ENCODE measurements around the gene MYO16. TPM values are rescaled to one million over a fixed set of nuclear protein-coding genes. Genes with fewer than 3 reads are reported as not detected.

Gene MYO16
- total and polyA plus RNA-seq, 3 experiments from 2014 or later = 0.15 to 0.38 TPM; not detected in 1

GRCh38 chr13:109126178-109126577 is 496.8 kb downstream of the MYO16 start:
- H3K9me3 Mint-ChIP-seq = peaks cover 0 to 3% (median 0%) of the 10 kb centered on the region in 5 donors
- ChIA-PET CTCF (no interaction called here), POLR2A (no interaction called here)
- no peaks in the 10 kb centered on the region for H3K9me3 ChIP-seq (ENCODE audit: low read length)
- H3K4me1 ChIP-seq (ENCODE audit: insufficient read depth, low read length) = no peaks in the 10 kb centered on the region
- no peak overlapping the region for H3K27ac ChIP-seq (ENCODE audit: low read depth, low read length)
- no peak overlapping the region for H3K27ac Mint-ChIP-seq
- no peak for DNase-seq
- H3K36me3 ChIP-seq (ENCODE audit: insufficient read depth, low read length) = no peaks in the 10 kb centered on the region
- no peaks in the 10 kb centered on the region for H3K27me3 ChIP-seq (ENCODE audit: insufficient read depth, low read length, poor library complexity, severe bottlenecking)
- no peak overlapping the region for H3K4me3 ChIP-seq (ENCODE audit: low read length)
- H3K4me1 Mint-ChIP-seq = no peaks in the 10 kb centered on the region
- H3K36me3 Mint-ChIP-seq = peaks cover 0 to 2% (median 0%) of the 10 kb centered on the region in 3 donors
- H3K4me3 Mint-ChIP-seq = no peak overlapping the region
- H3K27me3 Mint-ChIP-seq = no peaks in the 10 kb centered on the region

- CTCF ChIA-PET = no interaction called here
- Histone ChIP-seq H3K27ac (ENCODE audit: low read depth, low read length) (no peak overlapping the region), H3K27me3 (ENCODE audit: insufficient read depth, low read length, poor library complexity, severe bottlenecking) (no peaks in the 10 kb centered on the region), H3K9me3 (ENCODE audit: low read length) (no peaks in the 10 kb centered on the region), H3K4me3 (ENCODE audit: low read length) (no peak overlapping the region), H3K36me3 (ENCODE audit: insufficient read depth, low read length) (no peaks in the 10 kb centered on the region), H3K4me1 (ENCODE audit: insufficient read depth, low read length) (no peaks in the 10 kb centered on the region)
- POLR2A ChIA-PET = no interaction called here
- Mint-ChIP-seq H3K36me3 (peaks cover 0 to 2% (median 0%) of the 10 kb centered on the region in 3 donors), H3K9me3 (peaks cover 0 to 3% (median 0%) of the 10 kb centered on the region in 5 donors), H3K4me3 (no peak overlapping the region), H3K27ac (no peak overlapping the region), H3K4me1 (no peaks in the 10 kb centered on the region), H3K27me3 (peaks cover 0 to under 1% of the 10 kb centered on the region in 2 donors)
- DNase-seq = no peak
These were observed 497.7 kb downstream of the MYO16 start for GRCh38 chr13:109126891-109127641.

- H3K36me3 Mint-ChIP-seq = peaks cover 0 to 2% (median 0%) of the 10 kb centered on the region in 3 donors
- Histone ChIP-seq H3K27me3 (ENCODE audit: insufficient read depth, low read length, poor library complexity, severe bottlenecking) (no peaks in the 10 kb centered on the region), H3K36me3 (ENCODE audit: insufficient read depth, low read length) (no peaks in the 10 kb centered on the region), H3K27ac (ENCODE audit: low read depth, low read length) (no peak overlapping the region), H3K4me3 (ENCODE audit: low read length) (no peak overlapping the region), H3K4me1 (ENCODE audit: insufficient read depth, low read length) (no peaks in the 10 kb centered on the region), H3K9me3 (ENCODE audit: low read length) (no peaks in the 10 kb centered on the region)
- no peaks in the 10 kb centered on the region for H3K4me1 Mint-ChIP-seq
- H3K9me3 Mint-ChIP-seq = peaks cover 0 to 3% (median 0%) of the 10 kb centered on the region in 5 donors
- ChIA-PET CTCF (no interaction called here), POLR2A (no interaction called here)
- no peak overlapping the region for H3K27ac Mint-ChIP-seq
- H3K4me3 Mint-ChIP-seq = no peak overlapping the region
- no peak for DNase-seq
- H3K27me3 Mint-ChIP-seq = peaks cover 0 to 2% of the 10 kb centered on the region in 2 donors
These were observed 498.7 kb downstream of the MYO16 start for GRCh38 chr13:109128121-109128520.

GRCh38 chr13:109130093-109130835 is 500.9 kb downstream of the MYO16 start:
- Mint-ChIP-seq H3K4me1 (no peaks in the 10 kb centered on the region), H3K27ac (no peak overlapping the region), H3K4me3 (no peak overlapping the region), H3K27me3 (peaks cover 0 to 5% of the 10 kb centered on the region in 2 donors), H3K9me3 (peaks cover 0 to 2% (median 0%) of the 10 kb centered on the region in 5 donors), H3K36me3 (no peaks in the 10 kb centered on the region)
- no peaks in the 10 kb centered on the region for H3K4me1 ChIP-seq (ENCODE audit: insufficient read depth, low read length)
- no peaks in the 10 kb centered on the region for H3K9me3 ChIP-seq (ENCODE audit: low read length)
- no peaks in the 10 kb centered on the region for H3K36me3 ChIP-seq (ENCODE audit: insufficient read depth, low read length)
- H3K27me3 ChIP-seq (ENCODE audit: insufficient read depth, low read length, poor library complexity, severe bottlenecking) = no peaks in the 10 kb centered on the region
- CTCF ChIA-PET = no interaction called here
- no peak overlapping the region for H3K4me3 ChIP-seq (ENCODE audit: low read length)
- DNase-seq = no peak
- H3K27ac ChIP-seq (ENCODE audit: low read depth, low read length) = no peak overlapping the region
- POLR2A ChIA-PET = no interaction called here

- Mint-ChIP-seq H3K27me3 (peaks cover 0 to 7% of the 10 kb centered on the region in 2 donors), H3K4me3 (no peak overlapping the region), H3K36me3 (no peaks in the 10 kb centered on the region), H3K4me1 (no peaks in the 10 kb centered on the region), H3K27ac (no peak overlapping the region), H3K9me3 (peaks cover 0 to 2% (median 0%) of the 10 kb centered on the region in 5 donors)
- no peak for DNase-seq
- H3K4me3 ChIP-seq (ENCODE audit: low read length) = no peak overlapping the region
- CTCF ChIA-PET = no interaction called here
- no peaks in the 10 kb centered on the region for H3K4me1 ChIP-seq (ENCODE audit: insufficient read depth, low read length)
- no peaks in the 10 kb centered on the region for H3K36me3 ChIP-seq (ENCODE audit: insufficient read depth, low read length)
- no peak overlapping the region for H3K27ac ChIP-seq (ENCODE audit: low read depth, low read length)
- H3K27me3 ChIP-seq (ENCODE audit: insufficient read depth, low read length, poor library complexity, severe bottlenecking) = no peaks in the 10 kb centered on the region
- H3K9me3 ChIP-seq (ENCODE audit: low read length) = no peaks in the 10 kb centered on the region
- POLR2A ChIA-PET = no interaction called here
These were observed 502.4 kb downstream of the MYO16 start for GRCh38 chr13:109131698-109132257.

GRCh38 chr13:109135018-109135417 is 505.6 kb downstream of the MYO16 start:
- H3K27me3 ChIP-seq (ENCODE audit: insufficient read depth, low read length, poor library complexity, severe bottlenecking) = no peaks in the 10 kb centered on the region
- no peaks in the 10 kb centered on the region for H3K36me3 ChIP-seq (ENCODE audit: insufficient read depth, low read length)
- H3K9me3 ChIP-seq (ENCODE audit: low read length) = no peaks in the 10 kb centered on the region
- peaks cover 6 to 13% of the 10 kb centered on the region in 2 donors for H3K27me3 Mint-ChIP-seq
- peaks cover 0 to 6% (median 4%) of the 10 kb centered on the region in 5 donors for H3K9me3 Mint-ChIP-seq
- H3K4me3 ChIP-seq (ENCODE audit: low read length) = no peak overlapping the region
- no peak for DNase-seq
- H3K4me1 ChIP-seq (ENCODE audit: insufficient read depth, low read length) = no peaks in the 10 kb centered on the region
- ChIA-PET CTCF (no interaction called here), POLR2A (no interaction called here)
- no peak overlapping the region for H3K4me3 Mint-ChIP-seq
- no peak overlapping the region for H3K27ac ChIP-seq (ENCODE audit: low read depth, low read length)
- H3K36me3 Mint-ChIP-seq = no peaks in the 10 kb centered on the region
- H3K27ac Mint-ChIP-seq = no peak overlapping the region
- no peaks in the 10 kb centered on the region for H3K4me1 Mint-ChIP-seq

GRCh38 chr13:109136873-109137272 is 507.5 kb downstream of the MYO16 start:
- Histone ChIP-seq H3K9me3 (ENCODE audit: low read length) (no peaks in the 10 kb centered on the region), H3K4me1 (ENCODE audit: insufficient read depth, low read length) (no peaks in the 10 kb centered on the region), H3K36me3 (ENCODE audit: insufficient read depth, low read length) (no peaks in the 10 kb centered on the region), H3K4me3 (ENCODE audit: low read length) (no peak overlapping the region), H3K27me3 (ENCODE audit: insufficient read depth, low read length, poor library complexity, severe bottlenecking) (no peaks in the 10 kb centered on the region), H3K27ac (ENCODE audit: low read depth, low read length) (no peak overlapping the region)
- POLR2A ChIA-PET = no interaction called here
- Mint-ChIP-seq H3K36me3 (no peaks in the 10 kb centered on the region), H3K27me3 (peaks cover 13 to 14% of the 10 kb centered on the region in 2 donors), H3K9me3 (peaks cover 0 to 6% (median 5%) of the 10 kb centered on the region in 5 donors), H3K27ac (no peak overlapping the region), H3K4me3 (no peak overlapping the region), H3K4me1 (no peaks in the 10 kb centered on the region)
- no peak for DNase-seq
- CTCF ChIA-PET = no interaction called here

- Histone ChIP-seq H3K36me3 (ENCODE audit: insufficient read depth, low read length) (no peaks in the 10 kb centered on the region), H3K9me3 (ENCODE audit: low read length) (no peaks in the 10 kb centered on the region), H3K27ac (ENCODE audit: low read depth, low read length) (no peak overlapping the region), H3K27me3 (ENCODE audit: insufficient read depth, low read length, poor library complexity, severe bottlenecking) (no peaks in the 10 kb centered on the region), H3K4me1 (ENCODE audit: insufficient read depth, low read length) (no peaks in the 10 kb centered on the region), H3K4me3 (ENCODE audit: low read length) (no peak overlapping the region)
- ChIA-PET CTCF (no interaction called here), POLR2A (no interaction called here)
- no peaks in the 10 kb centered on the region for H3K36me3 Mint-ChIP-seq
- DNase-seq = no peak
- no peak overlapping the region for H3K4me3 Mint-ChIP-seq
- H3K27me3 Mint-ChIP-seq = peaks cover 20 to 26% of the 10 kb centered on the region in 2 donors
- no peaks in the 10 kb centered on the region for H3K4me1 Mint-ChIP-seq
- peaks cover 3 to 9% (median 6%) of the 10 kb centered on the region in 5 donors for H3K9me3 Mint-ChIP-seq
- H3K27ac Mint-ChIP-seq = no peak overlapping the region
These were observed 509.9 kb downstream of the MYO16 start for GRCh38 chr13:109139346-109139745.

Measured in CD8-positive, alpha-beta memory T cell (primary cell).